GM19025 (cell line): ENCODE measurements around the gene HCFC1.

Source experiments
- ATAC-seq: cut with Tn5 transposase; IDR thresholded peaks from one replicate; pipeline ENCODE4 v1.9.1; 2021; ENCODE audit warnings: mild to moderate bottlenecking, low read depth, moderate library complexity; ENCODE audit not compliant: unreplicated experiment

Gene HCFC1

GRCh38 chrX:153980394-153980793 lies 8.8 kb upstream of the HCFC1 start:
- ATAC-seq, result peak; percentile 66

- ATAC-seq, result no peak
Measured at GRCh38 chrX:153974726-153975286, 3.2 kb upstream of the HCFC1 start.

- ATAC-seq, result no peak
Measured at GRCh38 chrX:153974003-153974725, 2.5 kb upstream of the HCFC1 start.

- ATAC-seq, result no peak
Measured at GRCh38 chrX:153973127-153974002, 1.7 kb upstream of the HCFC1 start.

- peak; percentile 45 for ATAC-seq
Measured at GRCh38 chrX:153972368-153973126, 929 bp upstream of the HCFC1 start, which contains the start of gene TMEM187. TSS of gene TMEM187 (plus strand) at chrX:153972754. CDS start at chrX:153982063, 9,309 bp downstream.

- peak; percentile 26 for ATAC-seq
Measured at GRCh38 chrX:153971124-153971449, 531 bp downstream of the HCFC1 start.

GRCh38 chrX:153970357-153971123 lies 1.1 kb downstream of the HCFC1 start:
- no peak for ATAC-seq

- ATAC-seq, result no peak
Measured at GRCh38 chrX:153969904-153970356, 1.7 kb downstream of the HCFC1 start.

- ATAC-seq, result no peak
Measured at GRCh38 chrX:153969125-153969903, 2.3 kb downstream of the HCFC1 start.

GRCh38 chrX:153968754-153969124 lies 2.9 kb downstream of the HCFC1 start:
- ATAC-seq, result no peak

GRCh38 chrX:153968255-153968654 lies 3.4 kb downstream of the HCFC1 start:
- ATAC-seq, result no peak

GRCh38 chrX:153967536-153968224 lies 3.9 kb downstream of the HCFC1 start:
- no peak for ATAC-seq

GRCh38 chrX:153966841-153967535 lies 4.6 kb downstream of the HCFC1 start:
- no peak for ATAC-seq

GRCh38 chrX:153966283-153966688 lies 5.3 kb downstream of the HCFC1 start:
- no peak for ATAC-seq

GRCh38 chrX:153965406-153965805 lies 6.2 kb downstream of the HCFC1 start:
- ATAC-seq, result no peak

- ATAC-seq, result no peak
Measured at GRCh38 chrX:153964105-153964504, 7.5 kb downstream of the HCFC1 start.

- ATAC-seq, result no peak
Measured at GRCh38 chrX:153963546-153963945, 8.1 kb downstream of the HCFC1 start.

GRCh38 chrX:153961292-153961691 lies 10.3 kb downstream of the HCFC1 start:
- ATAC-seq, result no peak
